GM19372 (cell line): ENCODE measurements around the gene CCDC170.
"Not testable (repeated sequence)": the region's sequence is repeated elsewhere in the genome, so short reads cannot be mapped to it uniquely, and the experiment has no call there.

Source experiments
- ATAC-seq: cut with Tn5 transposase; IDR thresholded peaks from one replicate; pipeline ENCODE4 v1.9.1; 2021; ENCODE audit warnings: mild to moderate bottlenecking, low read depth, moderate library complexity; ENCODE audit not compliant: unreplicated experiment

CCDC170 gene

GRCh38 chr6:151493804-151494234 is at the start of gene CCDC170:
TSS of gene CCDC170 (plus strand) at chr6:151494017. CDS start at chr6:151494129, 112 bp downstream.
- ATAC-seq: peak; percentile 45

GRCh38 chr6:151445482-151445881 is 48.3 kb upstream of the CCDC170 start:
- no peak for ATAC-seq

- no peak for ATAC-seq
Observed at GRCh38 chr6:151447237-151447636, 46.6 kb upstream of the CCDC170 start.

- ATAC-seq: no peak
Observed at GRCh38 chr6:151448623-151449022, 45.2 kb upstream of the CCDC170 start.

- ATAC-seq: not testable (repeated sequence)
Observed at GRCh38 chr6:151450928-151451327, 42.9 kb upstream of the CCDC170 start.

- no peak for ATAC-seq
Observed at GRCh38 chr6:151451417-151451949, 42.3 kb upstream of the CCDC170 start.

GRCh38 chr6:151451950-151452749 is 41.7 kb upstream of the CCDC170 start, which contains the start of gene RMND1:
TSS of gene RMND1 (minus strand) at chr6:151452126. CDS start at chr6:151445811, 6,315 bp downstream.
- peak; percentile 96 for ATAC-seq

- ATAC-seq: no peak
Observed at GRCh38 chr6:151452750-151453427, 40.9 kb upstream of the CCDC170 start.

- ATAC-seq: not testable (repeated sequence)
Observed at GRCh38 chr6:151455751-151456398, 37.9 kb upstream of the CCDC170 start.

- ATAC-seq: no peak
Observed at GRCh38 chr6:151461673-151462072, 32.1 kb upstream of the CCDC170 start.

- no peak for ATAC-seq
Observed at GRCh38 chr6:151464702-151465101, 29.1 kb upstream of the CCDC170 start.

- no peak for ATAC-seq
Observed at GRCh38 chr6:151475653-151476523, 17.9 kb upstream of the CCDC170 start.

- ATAC-seq: no peak
Observed at GRCh38 chr6:151477726-151478125, 16.1 kb upstream of the CCDC170 start.

- no peak for ATAC-seq
Observed at GRCh38 chr6:151478670-151479069, 15.1 kb upstream of the CCDC170 start.

- ATAC-seq: no peak
Observed at GRCh38 chr6:151481786-151482185, 12.0 kb upstream of the CCDC170 start.

GRCh38 chr6:151482290-151482689 is 11.5 kb upstream of the CCDC170 start:
- no peak for ATAC-seq

- no peak for ATAC-seq
Observed at GRCh38 chr6:151483994-151484393, 9.8 kb upstream of the CCDC170 start.

- no peak for ATAC-seq
Observed at GRCh38 chr6:151488226-151488625, 5.6 kb upstream of the CCDC170 start.

- no peak for ATAC-seq
Observed at GRCh38 chr6:151490996-151491395, 2.8 kb upstream of the CCDC170 start.
